NCI-H345 treated with DMSO at 0.1 percent for 48 hours (cell line): ENCODE results near the gene FGGY.
"Not testable (repeated sequence)": the region's sequence is repeated elsewhere in the genome, so short reads cannot be mapped to it uniquely, and the experiment has no call there.

Source experiments
- DNase-seq: peaks from one replicate; lab custom pipeline; 2025; ENCODE audit not compliant: unreplicated experiment; lab: John Stamatoyannopoulos, UW

Gene FGGY

DNA sequence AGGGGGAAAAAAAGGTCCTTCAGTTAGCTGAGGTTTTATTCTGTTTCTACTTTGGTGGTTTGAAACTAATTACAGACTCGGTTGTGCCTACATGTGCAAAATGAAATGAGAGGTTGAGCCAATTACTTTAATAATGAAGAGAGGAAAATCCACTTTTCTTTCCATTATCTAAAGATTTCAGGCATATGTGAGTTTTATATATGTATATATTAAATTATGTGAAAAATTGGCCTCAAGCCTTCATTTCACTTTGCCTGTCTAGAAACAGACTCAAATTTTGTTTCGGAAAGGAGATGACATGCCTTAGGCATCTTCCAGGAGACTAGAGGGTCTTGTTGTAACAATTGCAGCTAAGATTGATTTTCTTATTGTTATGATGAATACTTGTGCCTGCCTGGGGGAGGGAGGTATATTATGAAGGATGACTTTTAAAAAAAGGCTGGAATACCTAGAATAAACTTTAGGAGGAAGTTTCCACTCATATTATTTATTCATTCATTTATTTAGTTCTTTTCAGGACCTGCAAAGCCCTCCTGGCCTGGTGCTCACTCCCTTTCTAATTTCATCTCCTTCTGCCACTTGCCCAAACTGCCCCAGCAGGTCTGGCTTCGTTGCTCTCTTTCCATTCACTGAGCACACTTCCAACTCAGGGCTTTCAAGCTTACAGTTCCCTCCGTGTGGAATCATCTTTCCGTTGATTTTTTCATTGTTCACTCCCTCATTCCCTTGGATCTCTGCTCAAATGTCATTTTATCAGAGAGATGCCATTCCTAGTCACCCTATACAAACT is 423.6 kb downstream of the FGGY start:
- DNase-seq, result no peak

DNA sequence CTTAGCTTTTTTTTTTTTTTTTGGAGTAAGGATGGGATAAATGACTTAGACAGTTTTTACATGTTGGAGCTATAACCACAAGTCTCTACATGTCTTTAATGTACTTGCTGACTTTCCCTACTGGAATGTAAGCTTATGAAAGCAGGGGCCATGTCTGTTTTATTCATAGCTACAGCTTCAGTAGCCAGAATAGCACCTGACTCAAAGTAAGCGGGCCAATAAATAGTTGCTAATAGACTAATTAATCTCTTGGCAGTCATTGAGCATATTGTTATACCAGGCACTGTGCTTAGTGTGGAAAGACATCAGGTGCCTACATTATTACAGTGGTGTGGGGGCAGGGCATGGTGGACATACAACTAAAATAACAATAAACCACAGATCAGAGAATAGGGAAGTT is 433.4 kb downstream of the FGGY start:
- DNase-seq, result no peak

DNA sequence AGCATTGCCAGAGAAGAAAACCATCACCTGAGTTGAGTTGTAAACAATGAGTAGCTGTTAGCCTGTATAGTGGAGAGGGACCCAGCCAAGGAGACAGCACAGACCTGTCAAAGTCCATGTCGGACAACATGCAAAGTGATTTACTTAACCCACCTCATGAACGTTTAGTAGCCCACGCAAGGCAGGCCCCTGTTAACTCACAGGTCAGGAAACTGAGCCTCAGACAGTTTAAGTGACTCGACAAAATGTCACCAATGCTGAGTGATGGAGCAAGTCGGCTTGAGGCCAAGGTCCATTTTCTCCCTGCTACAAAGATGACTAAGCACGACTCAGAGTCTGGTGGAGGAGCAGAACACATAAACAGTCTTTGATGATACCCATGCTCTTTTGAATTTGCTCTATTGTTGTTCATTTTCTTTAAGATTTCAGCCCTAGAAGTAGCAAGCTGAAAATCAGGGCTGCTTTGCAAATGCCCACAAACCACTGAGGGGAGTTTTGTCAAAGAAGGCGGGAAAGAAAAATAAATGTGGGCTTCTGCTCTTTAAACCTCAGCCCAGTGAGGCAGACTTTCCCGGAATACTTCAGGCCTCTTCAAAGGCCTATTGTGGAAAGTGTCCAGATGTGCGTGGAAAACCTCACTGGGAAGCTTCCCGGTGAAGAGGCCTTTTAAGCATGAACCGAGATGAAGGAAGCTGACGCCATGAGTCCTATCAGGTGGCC is 434.0 kb downstream of the FGGY start:
- DNase-seq, result no peak

DNA sequence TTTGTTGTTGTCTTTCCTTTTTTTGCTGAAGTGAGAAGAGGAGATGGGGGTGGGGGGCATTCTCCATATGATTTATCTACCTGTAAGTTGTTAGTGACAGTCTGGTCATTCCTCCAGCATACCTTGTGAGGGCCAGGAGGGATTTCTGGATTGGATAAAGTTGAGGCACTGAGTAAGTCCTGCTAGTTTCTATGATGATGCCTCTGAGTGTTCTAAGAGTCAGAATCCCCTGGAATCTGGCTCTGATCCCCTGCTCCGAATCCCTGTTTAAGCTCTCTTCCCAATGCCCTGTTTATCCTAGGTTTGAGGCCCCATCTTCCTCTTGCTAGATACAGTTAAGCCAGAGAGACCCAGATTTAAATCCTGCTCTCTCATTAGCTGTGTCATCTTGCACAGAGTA is 434.7 kb downstream of the FGGY start:
- DNase-seq, result no peak

DNA sequence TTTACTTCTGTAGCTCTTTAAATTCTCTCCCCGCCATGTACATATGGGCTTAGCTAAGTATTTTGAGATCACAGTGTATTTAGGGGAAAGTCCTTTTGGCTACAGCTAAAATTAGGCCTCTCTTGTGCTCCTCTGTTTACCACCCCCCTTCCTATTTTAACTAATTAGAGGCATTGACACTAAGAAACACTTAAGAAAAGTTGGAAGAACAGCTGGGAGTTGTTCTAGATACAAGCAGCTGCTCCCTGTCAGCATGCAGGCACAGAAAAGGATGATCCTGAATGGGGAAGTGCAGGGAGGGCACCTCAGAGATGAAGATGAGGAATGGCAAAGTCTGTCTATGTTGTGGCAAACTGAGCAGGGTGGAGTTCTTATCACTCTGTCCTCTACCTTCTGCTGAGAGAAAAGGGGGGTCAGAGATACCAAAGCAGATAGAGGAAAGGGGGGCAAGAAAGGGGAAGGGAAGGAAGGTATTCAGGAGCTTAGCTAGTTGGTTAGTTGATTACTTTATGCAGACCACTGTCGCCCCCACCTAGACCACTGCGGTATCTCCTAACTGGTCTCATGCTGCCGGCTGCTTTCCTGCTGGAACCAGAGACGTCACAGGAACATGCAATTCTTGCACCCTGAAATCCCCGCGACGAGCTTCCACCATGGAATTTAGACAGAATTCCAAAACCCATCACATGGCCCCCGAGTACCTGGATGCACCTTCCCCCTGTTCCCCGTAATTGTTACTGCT is 435.5 kb downstream of the FGGY start:
- DNase-seq, result no peak

DNA sequence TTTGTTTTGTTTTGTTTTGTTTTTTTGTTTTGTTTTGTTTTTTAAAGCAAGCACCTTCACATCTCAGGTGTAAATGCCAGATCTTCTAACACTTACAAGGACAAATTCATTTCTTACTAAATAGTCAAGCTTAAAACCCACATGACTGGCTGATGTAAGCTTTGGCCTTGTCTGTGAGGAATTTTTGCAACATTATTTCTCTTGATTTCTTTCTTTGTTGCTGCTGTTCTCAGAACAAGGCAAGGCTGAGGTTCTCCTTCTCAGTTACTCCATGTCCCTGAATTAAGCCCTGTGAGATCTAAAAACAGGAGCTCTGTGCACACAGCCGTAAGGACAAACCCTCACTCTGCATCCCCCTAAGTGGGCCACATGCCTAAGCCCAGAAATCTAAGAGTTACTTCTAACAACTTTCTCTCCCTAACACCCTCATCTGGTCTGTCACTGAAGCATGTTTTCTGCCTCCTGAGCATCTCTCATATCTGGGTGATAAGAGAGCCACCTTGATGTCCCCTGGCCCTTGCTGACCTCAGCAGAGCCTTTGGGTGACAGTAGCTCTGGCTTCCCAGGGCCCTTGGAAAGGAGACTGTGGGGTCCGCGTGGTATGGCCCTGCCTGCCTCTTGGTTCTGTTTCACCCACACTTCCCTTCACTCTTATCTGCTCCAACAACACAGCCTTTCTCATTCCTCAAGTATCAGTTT is 436.7 kb downstream of the FGGY start:
- DNase-seq, result no peak

DNA sequence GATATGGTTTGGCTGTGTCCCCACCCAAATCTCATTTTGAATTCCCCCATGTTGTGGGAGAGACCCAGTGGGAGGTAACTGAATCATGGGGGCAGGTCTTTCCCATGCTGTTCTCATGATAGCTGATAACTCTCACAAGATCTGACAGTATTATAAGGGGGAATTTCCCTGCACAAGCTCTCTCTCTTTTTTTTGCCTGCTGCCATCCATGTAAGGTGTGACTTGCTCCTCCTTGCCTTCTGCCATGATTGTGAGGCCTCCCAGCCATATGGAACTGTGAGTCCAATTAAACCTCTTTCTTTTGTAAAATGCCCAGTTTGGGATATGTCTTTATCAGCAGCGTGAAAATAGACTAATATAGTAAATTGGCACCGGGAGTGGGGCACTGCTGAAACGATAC is 439.0 kb downstream of the FGGY start:
- DNase-seq, result not testable (repeated sequence)

DNA sequence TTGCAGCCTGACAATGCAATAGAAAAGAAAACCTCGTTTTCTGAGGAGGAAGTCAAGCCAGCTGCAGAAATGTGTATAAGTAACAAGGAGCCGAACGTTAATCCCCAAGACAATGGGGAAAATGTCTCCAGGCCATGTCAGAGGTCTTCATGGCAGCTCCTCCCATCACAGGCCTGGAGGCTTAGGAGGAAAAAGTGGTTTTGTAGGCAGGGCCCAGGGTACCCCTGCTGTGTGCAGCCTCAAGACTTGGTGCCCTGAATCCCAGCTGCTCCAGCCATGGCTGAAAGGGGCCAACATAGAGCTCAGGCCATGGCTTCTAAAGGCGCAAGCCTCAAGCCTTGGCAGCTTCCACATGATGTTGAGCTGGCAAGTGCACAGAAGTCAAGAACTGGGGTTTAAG is 439.9 kb downstream of the FGGY start:
- DNase-seq, result no peak

DNA sequence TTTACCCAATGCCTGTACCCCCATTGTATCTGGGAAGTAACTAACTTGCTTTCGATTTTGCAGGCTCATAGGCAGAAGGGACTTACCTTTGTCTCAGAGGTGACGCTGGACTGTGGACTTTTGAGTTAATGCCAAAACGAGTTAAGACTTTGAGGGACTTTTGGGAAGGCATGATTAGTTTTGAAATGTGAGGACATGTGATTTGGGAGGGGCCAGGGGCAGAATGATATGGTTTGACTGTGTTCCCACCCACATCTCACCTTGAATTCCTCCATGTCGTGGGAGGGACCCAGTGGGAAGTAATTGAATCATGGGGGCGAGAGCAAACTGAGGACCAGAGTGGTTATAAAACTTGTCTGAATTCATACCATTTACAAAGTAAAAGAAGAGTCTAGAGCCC is 440.7 kb downstream of the FGGY start:
- DNase-seq, result no peak

DNA sequence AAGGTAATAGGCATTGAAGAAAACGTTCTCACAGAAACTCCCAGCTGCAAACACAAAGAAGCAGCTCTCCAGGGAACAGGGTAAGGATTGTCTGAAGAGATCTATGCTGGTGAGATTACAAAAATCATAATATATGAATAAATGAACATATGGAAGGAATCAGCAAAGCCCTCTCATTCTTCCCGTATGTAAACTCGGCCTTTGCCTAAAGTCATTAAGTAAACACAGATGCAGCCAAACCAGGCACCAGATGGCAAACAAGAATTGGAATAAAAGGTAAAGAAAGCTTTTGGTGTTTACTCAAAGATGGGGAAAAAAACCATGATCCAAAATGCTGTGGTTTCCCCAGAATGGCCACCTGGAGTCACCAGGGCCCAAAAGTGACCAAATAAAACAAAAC is 441.3 kb downstream of the FGGY start:
- DNase-seq, result no peak

DNA sequence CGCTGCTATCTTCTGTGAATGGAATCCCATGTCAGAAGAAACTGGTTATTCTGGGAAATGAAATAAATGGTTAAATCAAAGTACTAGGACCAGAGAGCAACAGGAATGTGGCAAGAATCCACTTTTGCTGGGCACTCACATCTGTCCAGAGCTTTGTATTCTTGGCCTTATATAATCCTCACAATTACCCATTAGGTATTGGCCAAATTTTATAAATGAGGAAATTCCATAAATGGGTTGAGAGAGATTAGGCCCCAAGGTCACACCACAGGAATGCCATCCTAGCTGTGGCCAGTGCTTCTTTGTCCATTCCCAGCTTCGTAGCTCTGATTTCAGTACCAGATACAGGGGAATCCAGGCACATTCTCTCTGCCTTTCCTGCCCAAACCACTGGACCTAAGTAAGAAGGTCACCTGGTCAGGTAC is 441.7 kb downstream of the FGGY start:
- no peak for DNase-seq

DNA sequence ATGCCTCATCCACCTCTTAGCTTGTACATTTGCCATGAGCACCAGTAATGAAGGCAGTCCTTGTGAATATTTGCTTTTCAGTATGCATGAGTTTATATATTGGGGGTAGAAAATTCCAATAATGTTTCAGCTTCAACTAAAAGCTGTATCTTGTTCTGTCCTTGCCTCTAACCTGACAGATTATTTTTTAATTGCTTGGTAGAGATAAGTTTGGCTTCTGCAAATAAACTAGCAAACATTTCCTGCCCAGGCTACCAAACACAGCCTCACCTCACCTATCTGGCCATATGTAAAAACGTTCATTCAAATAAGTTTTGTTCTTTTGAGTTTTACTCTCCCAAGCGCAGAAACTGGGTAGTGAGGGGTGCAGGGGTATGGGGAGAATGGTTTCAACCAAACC is 442.2 kb downstream of the FGGY start:
- no peak for DNase-seq

DNA sequence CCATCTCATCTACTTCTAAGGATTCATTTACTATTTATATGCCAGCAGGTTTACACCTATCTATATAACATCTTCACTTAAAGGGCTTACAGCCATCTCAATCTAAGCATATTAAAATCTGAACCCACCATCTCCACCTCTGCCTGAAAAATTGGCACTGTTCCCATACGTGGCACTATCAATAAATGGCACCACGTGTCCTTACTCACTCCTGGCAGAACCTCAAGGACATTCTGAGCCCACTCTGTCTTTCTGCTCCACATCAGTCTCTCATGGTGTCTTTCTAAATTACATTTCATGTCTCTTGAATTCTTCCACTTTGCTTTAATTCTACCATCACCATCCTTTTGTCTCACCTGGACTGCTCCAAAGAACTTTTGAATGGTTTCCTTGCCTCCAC is 445.6 kb downstream of the FGGY start:
- no peak for DNase-seq

DNA sequence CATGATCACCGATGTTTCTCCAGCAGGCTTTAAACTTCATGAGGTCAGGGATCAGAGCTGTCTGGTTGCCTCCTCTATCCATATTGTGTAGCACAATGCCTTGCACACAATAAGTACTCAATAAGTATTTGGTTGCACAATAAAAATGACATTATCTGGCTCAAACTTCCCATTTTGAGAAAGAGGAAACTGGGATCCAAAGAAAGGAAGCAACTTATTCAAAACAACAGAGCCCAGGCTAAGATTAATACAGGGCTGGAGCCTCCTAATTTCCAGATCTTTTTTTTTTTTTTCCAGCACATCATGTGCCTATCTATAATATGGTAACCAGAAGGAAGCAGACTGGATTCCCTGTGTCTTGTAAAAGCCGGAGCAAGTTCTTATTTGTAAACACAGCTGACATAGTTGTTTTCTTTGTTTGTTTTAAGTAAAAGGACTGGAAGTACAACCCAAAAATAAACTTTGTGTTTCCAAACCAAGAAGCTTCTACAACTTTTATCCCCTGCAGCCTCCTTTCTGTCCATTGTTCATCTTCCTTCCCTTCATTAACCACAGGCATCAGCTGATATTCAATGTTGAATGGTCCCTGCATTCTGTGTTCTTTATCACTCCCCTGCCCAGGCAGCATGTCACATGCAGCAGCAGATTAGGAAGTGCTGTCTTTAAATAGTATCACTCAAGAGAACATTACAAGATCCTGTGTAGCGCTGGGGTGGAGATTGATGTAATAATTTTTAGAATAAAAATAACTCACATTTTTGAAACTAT is 446.6 kb downstream of the FGGY start:
- DNase-seq, result no peak

DNA sequence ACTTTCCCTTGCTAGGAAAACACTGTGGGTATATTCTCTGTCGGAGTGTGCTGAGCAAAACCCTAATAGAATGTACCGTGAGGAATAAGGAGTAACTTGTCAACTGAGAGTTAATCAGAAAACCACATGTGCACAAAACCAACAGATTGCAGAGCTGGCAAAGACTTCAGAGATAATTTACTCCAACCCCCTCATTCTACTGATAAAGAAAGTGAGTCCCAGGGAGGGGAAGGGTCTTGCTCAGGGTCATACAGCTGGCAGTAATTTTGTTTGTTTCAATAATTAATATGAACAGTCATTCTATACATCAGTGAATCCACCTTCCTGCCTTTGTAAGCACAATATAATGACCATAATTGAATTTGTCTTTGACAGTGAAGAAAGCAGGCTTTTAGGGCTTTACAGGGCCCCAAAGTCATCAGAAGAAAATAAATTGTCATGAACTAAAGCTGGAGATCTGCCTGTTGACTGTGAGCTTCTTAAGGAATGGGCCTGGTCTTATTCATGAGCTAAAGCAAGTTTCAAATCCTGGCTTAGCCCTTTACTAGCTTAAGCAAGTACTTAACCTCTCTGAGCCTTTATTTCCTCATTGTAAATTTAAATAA is 450.6 kb downstream of the FGGY start:
- no peak for DNase-seq

DNA sequence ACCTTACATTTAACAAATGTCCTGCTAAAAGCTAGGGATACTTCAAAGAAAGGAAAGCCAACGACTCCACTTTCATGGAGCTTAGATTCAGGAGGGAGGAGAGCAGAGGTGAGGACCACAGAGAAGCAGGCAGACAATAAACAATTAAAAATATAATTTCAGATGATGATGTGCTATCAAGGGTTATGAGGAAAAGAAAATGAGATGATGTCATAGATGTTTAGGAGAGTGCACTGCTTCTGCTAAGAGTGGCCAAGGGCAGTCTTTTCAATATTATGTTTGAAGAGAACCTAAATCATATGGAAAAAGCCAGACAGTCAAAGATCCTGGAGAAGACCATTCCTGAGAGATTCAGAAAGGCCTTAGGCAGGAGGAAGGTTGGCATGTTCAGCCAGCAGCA is 451.2 kb downstream of the FGGY start:
- DNase-seq, result no peak

DNA sequence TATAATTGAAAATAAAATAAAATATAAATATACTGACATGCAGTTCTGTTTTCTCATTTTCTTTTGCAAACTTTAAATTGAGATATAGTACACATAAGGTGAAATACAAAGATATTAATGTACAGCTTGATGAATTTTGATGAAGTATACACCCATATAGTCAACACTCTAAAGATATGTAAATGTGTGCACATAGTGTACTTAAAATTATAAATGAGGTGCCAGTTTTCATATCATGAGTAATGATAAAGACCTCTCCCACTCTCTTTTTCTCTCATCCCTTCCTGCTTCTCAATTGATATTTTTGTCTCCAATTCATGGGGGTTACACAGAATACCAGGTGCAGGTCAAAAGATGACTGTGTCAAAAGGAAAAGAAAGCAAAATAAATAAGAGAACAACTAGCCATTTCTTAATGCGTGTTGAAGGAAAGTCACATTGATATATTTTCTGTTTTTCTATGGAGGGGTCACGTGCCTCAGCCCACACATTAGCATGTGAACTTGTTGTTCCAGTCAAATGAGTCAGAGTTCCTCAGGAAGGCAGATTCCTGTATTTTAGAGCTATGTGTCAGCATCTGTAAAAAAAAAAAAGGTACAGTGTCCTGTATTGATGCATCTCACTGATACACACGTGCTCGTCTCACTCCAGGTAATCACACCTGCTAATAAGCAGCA is 453.6 kb downstream of the FGGY start:
- DNase-seq, result no peak

DNA sequence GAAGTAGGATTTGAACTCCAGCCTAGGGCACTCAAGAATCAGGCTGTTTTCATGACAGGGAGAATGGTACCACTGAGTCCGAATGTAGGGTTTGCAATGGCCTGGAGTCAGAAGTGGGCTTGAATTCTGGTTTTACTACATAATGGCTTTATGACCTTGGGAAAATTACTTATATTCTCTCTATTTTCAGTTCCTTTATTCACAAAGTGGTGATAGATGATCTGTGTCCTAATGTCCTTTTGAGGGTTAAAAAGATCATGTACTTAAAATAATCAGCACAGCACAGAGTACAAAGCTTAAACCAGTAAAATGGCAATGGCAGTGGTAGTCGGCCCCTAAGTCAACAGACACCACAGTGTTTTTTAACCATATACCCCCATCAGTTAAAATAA is 454.1 kb downstream of the FGGY start:
- no peak for DNase-seq

DNA sequence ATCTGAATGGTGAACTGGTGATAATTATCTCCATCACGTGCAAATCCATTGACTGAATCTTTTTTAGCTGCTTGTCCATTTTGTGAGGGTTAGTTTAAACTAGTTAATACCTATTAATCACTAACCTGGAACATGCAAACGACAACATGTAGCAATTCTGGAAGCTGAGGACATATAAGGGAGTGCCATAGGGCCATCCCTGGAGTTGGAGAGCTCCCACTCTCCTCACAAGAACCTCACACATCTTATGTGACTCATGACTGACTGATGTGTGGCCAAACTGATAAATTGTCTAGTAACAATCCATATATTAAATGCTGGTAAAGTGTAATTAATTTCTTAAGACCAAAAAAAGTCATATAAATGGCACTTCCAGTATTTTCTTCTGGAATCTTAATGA is 454.9 kb downstream of the FGGY start:
- no peak for DNase-seq
